RCC 7860 (cell line): Measurements from ENCODE around the gene GOLGA2.
A peak's percentile ranks its signal among the peaks of the same experiment; 100 is the strongest.

ENCODE experiments used
- DNase-seq: peaks from one replicate; pipeline ENCODE4 v3.0.0-alpha.2; 2015; ENCODE audit warnings: low spot score
- FAIRE-seq: peaks from 2 replicates; lab custom pipeline; 2012; peaks lifted over from hg19 to GRCh38; lab: Jason Lieb, UNC

Gene GOLGA2, protein sequence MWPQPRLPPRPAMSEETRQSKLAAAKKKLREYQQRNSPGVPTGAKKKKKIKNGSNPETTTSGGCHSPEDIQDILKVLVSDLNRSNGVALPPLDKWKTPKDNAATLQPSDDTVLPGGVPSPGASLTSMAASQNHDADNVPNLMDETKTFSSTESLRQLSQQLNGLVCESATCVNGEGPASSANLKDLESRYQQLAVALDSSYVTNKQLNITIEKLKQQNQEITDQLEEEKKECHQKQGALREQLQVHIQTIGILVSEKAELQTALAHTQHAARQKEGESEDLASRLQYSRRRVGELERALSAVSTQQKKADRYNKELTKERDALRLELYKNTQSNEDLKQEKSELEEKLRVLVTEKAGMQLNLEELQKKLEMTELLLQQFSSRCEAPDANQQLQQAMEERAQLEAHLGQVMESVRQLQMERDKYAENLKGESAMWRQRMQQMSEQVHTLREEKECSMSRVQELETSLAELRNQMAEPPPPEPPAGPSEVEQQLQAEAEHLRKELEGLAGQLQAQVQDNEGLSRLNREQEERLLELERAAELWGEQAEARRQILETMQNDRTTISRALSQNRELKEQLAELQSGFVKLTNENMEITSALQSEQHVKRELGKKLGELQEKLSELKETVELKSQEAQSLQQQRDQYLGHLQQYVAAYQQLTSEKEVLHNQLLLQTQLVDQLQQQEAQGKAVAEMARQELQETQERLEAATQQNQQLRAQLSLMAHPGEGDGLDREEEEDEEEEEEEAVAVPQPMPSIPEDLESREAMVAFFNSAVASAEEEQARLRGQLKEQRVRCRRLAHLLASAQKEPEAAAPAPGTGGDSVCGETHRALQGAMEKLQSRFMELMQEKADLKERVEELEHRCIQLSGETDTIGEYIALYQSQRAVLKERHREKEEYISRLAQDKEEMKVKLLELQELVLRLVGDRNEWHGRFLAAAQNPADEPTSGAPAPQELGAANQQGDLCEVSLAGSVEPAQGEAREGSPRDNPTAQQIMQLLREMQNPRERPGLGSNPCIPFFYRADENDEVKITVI

DNA sequence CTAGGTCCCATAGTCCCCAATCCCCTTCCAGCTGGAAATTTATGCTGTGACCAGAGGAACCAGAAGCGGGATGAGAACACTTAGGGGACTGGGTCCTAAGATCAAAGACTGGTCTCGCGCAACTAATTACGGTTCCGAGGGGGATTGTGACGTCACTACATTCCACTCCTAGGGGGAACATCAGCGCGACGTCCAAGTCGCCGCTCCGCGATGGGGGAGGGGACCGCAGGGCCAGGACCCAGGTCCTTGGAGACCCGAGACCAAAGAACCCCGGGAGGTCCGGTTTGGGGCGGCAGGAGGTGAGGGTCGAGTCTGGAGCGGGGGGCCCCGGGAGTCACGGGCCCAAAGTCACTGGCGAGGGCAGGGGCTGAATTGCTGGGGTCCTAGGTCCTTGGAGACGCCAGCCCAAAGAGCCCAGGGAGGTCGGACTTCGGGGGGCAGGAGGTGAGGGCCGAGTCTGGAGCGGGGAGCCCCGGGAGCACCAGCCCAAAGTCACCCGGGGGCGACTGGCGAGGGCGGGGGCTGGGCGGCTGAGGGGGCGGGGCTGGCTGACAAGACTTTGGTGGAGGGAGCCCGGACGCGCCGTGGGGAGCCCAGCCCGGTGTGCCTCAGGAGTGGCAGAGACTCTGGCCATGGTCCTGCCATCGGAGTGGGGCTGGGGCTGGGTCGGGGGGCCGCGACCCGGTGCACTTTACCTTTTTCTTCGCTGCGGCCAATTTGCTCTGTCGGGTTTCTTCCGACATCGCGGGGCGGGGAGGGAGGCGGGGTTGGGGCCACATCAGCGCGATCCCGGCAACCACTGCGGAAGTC is at the start of gene GOLGA2:
TSS of gene GOLGA2 (minus strand) at position 810 of the 810 bp plus-strand sequence. CDS start at position 779, 31 bp downstream.
- DNase-seq (no peak), FAIRE-seq (no peak)

DNA sequence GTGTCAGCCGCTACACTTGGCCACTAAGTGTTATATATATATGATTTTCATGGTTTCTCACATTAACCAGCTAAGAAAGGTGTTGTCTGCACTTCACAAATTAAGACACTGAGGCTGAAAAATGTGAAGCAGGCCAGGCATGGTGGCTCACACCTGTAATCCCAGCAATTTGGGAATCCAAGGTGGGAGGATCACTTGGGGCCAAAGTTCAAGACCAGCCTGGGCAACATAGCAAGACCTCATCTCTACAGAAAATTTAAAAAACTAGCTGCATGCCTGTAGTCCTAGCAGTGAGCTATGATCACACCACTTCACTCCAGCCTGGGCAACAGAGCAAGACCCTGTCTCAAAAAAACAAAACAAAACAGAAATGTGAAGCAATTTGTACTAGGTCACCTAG is 48.6 kb upstream of the GOLGA2 start:
- DNase-seq (no peak), FAIRE-seq (no peak)

DNA sequence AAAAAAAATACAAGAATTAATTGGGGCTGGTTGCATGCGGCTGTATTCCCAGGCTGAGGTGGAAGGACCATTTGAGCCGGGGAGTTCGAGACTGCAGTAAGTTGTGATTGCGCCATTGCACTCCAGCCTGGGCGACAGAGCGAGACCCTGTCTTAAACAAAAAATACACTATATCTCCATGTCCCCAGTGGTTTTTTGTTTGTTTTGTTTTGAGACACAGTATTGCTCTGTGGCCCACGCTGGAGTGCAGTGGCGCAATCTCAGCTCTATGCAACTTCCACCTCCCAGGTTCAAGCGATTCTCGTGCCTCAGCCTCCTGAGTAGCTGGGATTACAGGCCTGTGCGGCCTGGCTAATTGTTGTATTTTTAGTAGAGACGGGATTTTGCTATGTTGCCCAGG is 48.0 kb upstream of the GOLGA2 start:
- FAIRE-seq: no peak
- no peak for DNase-seq

- FAIRE-seq (no peak), DNase-seq (no peak)
Measured at GRCh38 chr9:128323212-128323730, 47.5 kb upstream of the GOLGA2 start.

GRCh38 chr9:128322404-128323211 is 46.8 kb upstream of the GOLGA2 start, which contains the start of the genes COQ4 and TRUB2:
TSS of gene COQ4 (plus strand) at chr9:128322839. CDS start at chr9:128322859, 20 bp downstream.
TSS of gene TRUB2 (minus strand) at chr9:128322447. CDS start at chr9:128322408, 39 bp downstream.
- no peak for FAIRE-seq
- peak; percentile 87 for DNase-seq

DNA sequence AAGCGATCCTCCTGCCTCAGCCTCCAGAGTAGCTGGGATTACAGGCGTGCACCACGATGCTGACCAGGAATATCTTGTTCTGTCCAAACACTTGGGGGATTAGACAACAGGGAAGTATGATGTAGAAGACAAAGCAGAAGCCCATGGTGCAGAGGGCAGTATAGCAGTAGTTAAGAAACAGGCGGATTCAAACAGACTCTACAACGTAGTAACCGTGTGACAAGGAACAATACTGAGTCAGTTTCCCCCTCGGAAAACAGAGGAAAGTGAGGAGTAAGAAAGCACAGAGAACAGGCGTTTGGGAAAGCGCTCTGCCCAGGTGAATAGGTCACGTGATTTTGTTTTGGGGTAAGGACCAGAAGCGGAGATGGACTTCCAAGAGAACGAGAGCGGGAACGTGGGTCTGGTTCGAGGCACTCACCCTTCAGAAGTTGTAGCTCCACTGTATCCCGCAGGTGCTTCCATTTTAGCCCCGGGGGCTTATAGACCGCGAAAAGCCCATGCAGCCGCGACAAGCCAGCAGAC is 46.1 kb upstream of the GOLGA2 start:
- DNase-seq: no peak
- FAIRE-seq: no peak

- no peak for FAIRE-seq
- DNase-seq: no peak
Measured at GRCh38 chr9:128321343-128321742, 45.5 kb upstream of the GOLGA2 start.

DNA sequence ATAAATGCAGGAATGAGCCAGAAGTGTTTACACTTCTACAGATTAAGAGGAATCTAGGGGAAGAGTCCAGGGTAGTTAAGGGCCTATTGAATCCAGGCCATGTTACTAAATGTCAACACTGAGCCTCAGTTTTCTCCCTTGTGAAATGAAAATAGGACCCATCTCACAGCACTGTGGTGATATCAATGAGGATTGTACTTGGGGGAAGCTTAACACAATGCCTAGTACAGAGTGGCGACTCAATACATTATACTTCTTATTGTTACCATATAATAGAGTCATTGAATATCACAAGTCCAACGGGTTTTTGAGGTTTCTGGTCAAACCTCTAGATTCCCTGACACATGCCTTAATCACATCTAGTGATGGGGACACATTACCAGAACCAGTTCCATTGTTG is 41.8 kb upstream of the GOLGA2 start:
- FAIRE-seq (no peak), DNase-seq (no peak)

DNA sequence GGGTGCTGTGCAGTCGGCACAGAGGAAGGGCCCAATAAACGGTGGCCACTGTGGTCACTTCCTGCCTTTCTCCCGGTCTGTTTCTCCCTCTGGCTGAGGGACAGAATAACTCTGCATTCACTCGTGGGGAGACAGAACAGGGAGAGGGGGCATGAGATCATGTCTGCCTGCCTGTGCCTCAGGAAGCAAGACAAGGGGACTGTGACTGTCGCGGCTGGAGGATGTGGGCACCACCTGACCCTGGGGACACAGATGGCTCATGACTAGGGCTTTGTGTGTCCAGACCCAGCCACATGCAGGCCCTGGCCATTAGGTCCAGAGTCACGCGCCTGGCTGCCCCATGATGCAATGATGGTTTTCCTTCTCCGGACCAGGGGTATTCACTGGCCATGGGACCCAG is 40.6 kb upstream of the GOLGA2 start:
- DNase-seq: no peak
- FAIRE-seq: no peak

- DNase-seq (no peak), FAIRE-seq (no peak)
Measured at GRCh38 chr9:128314697-128315096, 38.9 kb upstream of the GOLGA2 start.

GRCh38 chr9:128310461-128310860 is 34.7 kb upstream of the GOLGA2 start:
- no peak for FAIRE-seq
- DNase-seq: no peak

- FAIRE-seq (no peak), DNase-seq (no peak)
Measured at GRCh38 chr9:128309551-128309950, 33.7 kb upstream of the GOLGA2 start.

DNA sequence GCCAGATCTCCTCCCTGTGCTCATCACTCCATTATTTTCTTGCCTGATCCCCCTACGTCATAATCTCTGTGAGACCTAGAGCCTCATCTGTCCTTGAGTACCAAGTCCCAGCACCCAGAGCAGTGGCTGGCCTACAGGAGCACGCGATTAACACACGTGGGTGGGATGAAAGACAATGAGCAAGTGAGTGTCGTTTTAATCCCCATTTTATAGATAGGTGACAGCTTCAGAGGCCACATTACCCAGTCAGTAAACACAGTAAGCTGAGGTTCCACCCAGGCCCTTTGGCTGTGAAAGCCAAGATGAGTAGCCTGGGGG is 29.1 kb upstream of the GOLGA2 start:
- FAIRE-seq (no peak), DNase-seq (no peak)

- DNase-seq: no peak
- FAIRE-seq: no peak
Measured at GRCh38 chr9:128304136-128304970, 28.5 kb upstream of the GOLGA2 start.

DNA sequence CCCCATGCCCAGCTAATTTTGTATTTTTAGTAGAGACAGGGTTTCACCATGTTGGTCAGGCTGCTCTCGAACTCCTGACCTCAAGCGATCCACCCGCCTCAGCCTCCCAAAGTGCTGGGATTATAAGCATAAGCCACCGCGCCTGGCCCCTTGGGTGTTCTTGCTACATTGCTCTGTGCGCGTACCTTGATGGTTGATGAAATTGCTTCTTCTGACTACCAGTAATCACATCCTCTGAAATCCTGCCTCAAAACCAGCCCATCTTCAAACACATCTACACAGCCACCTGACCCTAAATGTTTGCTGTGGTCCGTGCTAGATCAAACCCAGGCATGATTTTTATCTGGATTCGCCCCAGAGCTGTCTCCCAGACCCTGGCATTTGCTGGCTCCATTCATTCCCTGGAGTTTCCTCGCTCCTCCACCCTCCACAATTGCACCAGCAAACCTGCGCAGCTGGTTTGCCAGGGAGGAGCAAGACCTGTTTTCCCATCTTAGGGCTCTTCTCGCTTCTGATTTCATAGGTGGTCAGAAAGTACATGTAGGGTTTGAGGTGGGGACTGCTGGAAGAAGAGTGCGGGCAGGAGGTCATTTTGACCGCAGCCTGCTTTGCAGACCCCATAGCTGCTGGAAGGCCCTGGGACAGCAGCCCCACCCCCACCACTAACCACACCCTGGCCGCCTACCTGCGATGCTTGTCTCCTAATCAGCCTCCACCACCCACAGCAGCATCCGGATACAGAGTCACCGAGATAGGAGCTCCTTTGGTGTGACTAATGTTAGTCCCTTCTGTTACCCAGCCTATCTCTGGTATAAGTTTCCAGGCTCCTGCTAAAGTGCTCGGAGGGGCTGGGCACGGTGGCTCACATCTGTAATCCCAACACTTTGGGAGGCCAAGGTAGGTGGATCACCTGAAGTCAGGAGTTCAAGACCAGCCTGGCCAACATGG is 23.0 kb upstream of the GOLGA2 start:
- FAIRE-seq: no peak

GRCh38 chr9:128297221-128297773 is 21.5 kb upstream of the GOLGA2 start:
- DNase-seq (no peak), FAIRE-seq (no peak)

More for the DNA sequence above, 23.0 kb upstream of the GOLGA2 start:
- no peak for DNase-seq
